H1 (cell line): ENCODE results near the gene APOL1. TPM values are rescaled to one million over a fixed set of nuclear protein-coding genes. Genes with fewer than 3 reads are reported as not detected.
A peak's percentile ranks its signal among the peaks of the same experiment; 100 is the strongest.

ENCODE experiments used
- CTCF ChIA-PET: fragments of 300-600 bp; sonication (Branson Sonifier 250); formaldehyde crosslinking; loops from one replicate; lab custom pipeline; 2021; ENCODE audit not compliant: partially characterized antibody; lab: Charles Lee
- POLR2A ChIA-PET: fragments of 300-600 bp; sonication (Branson Sonifier 250); formaldehyde crosslinking; loops from one replicate; lab custom pipeline; 2021; ENCODE audit warnings: inconsistent platforms; ENCODE audit not compliant: partially characterized antibody; lab: Charles Lee
- DNase-seq, 2 experiments: peaks; one replicate each; pipeline versions ENCODE4 v3.0.0 to v3.0.0-alpha.2; 2010 to 2022; ENCODE audit warnings: low spot score in 2 of 2, low read depth in 1 of 2, mixed read lengths in 1 of 2
- FAIRE-seq: peaks from 2 replicates; lab custom pipeline; 2011; peaks lifted over from hg19 to GRCh38; lab: Jason Lieb, UNC
- H2AFZ ChIP-seq: 2 replicates; pipeline ENCODE4 v1.8.1; 2012; ENCODE audit warnings: low read length, inconsistent platforms
- H2AK5ac ChIP-seq: 2 replicates; pipeline ENCODE4 v1.6.1; 2013; ENCODE audit warnings: low read depth, low read length
- H2BK120ac ChIP-seq: replicated peaks from 2 replicates; pipeline ENCODE3; 2013; ENCODE audit warnings: low read depth, low read length, inconsistent platforms
- H2BK12ac ChIP-seq: 2 replicates; pipeline ENCODE4 v1.6.1; 2013; ENCODE audit warnings: low read depth, low read length
- H2BK15ac ChIP-seq: 2 replicates; pipeline ENCODE4 v1.6.1; 2013; ENCODE audit warnings: low read length
- H2BK20ac ChIP-seq: 2 replicates; pipeline ENCODE4 v1.6.1; 2013; ENCODE audit warnings: low read length
- H2BK5ac ChIP-seq: 2 replicates; pipeline ENCODE4 v1.6.1; 2013; ENCODE audit warnings: low read depth, low read length
- H3K14ac ChIP-seq: 2 replicates; pipeline ENCODE4 v1.6.1; 2013; ENCODE audit warnings: inconsistent platforms; ENCODE audit not compliant: insufficient read length
- H3K18ac ChIP-seq: 2 replicates; pipeline ENCODE4 v1.6.1; 2013; ENCODE audit warnings: low read length; ENCODE audit errors: extremely low read depth
- H3K23ac ChIP-seq: 2 replicates; pipeline ENCODE4 v1.6.1; 2013; ENCODE audit warnings: inconsistent platforms; ENCODE audit not compliant: insufficient read length
- H3K23me2 ChIP-seq: 2 replicates; pipeline ENCODE4 v1.6.1; 2013; ENCODE audit warnings: low read depth, low read length
- H3K27ac ChIP-seq: 2 replicates; pipeline ENCODE4 v1.6.1; 2011; ENCODE audit warnings: low read depth, low read length, inconsistent platforms
- H3K27me3 ChIP-seq, 4 experiments: replicated peaks in 1 of 4; 1 replicate in 1 of 4; 2 replicates in 3 of 4; pipeline versions ENCODE4 v1.6.1 to v1.8.1; 2011 to 2013; ENCODE audit warnings: low read length in 3 of 4, mild to moderate bottlenecking in 3 of 4, inconsistent platforms in 2 of 4, mixed read lengths in 2 of 4, moderate library complexity in 1 of 4; ENCODE audit not compliant: control insufficient read depth in 3 of 4, insufficient read depth in 3 of 4; ENCODE audit errors: extremely low read depth in 1 of 4
- H3K36me3 ChIP-seq, 4 experiments: 2 replicates each; pipeline versions ENCODE4 v1.6.1 to v1.8.1; 2011 to 2013; ENCODE audit warnings: mild to moderate bottlenecking in 4 of 4, low read length in 3 of 4, moderate library complexity in 2 of 4, control low read depth in 1 of 4, inconsistent platforms in 1 of 4; ENCODE audit not compliant: insufficient read depth in 4 of 4, control insufficient read depth in 2 of 4
- H3K4ac ChIP-seq: replicated peaks from 2 replicates; pipeline ENCODE3; 2013; ENCODE audit warnings: low read length, low read depth, mixed read lengths, inconsistent platforms; ENCODE audit not compliant: insufficient read length
- H3K4me1 ChIP-seq, 4 experiments: replicated peaks in 1 of 4; 1 replicate in 1 of 4; 2 replicates in 3 of 4; pipeline versions ENCODE4 v1.6.1 to v1.8.1; 2011 to 2013; ENCODE audit warnings: low read length in 3 of 4, inconsistent platforms in 2 of 4, mixed read lengths in 1 of 4; ENCODE audit not compliant: insufficient read depth in 4 of 4, control insufficient read depth in 3 of 4
- H3K4me2 ChIP-seq, 2 experiments: 2 replicates each; pipeline versions ENCODE4 v1.6.1 to v1.8.1; 2011 to 2013; ENCODE audit warnings: low read depth in 2 of 2, low read length in 2 of 2, control low read depth in 1 of 2, inconsistent platforms in 1 of 2, mild to moderate bottlenecking in 1 of 2; ENCODE audit not compliant: insufficient read depth in 1 of 2
- H3K4me3 ChIP-seq, 4 experiments: fragments of 200-600, 300-600 bp in 1 of 4; sonication (generic), shearing (Covaris generic), sonication (Bioruptor Twin) in 1 of 4; 2 replicates each; pipeline versions ENCODE4 v1.5.1 to v1.8.1; 2011 to 2016; ENCODE audit warnings: low read length in 4 of 4, low read depth in 3 of 4, control low read depth in 2 of 4, inconsistent platforms in 2 of 4, mild to moderate bottlenecking in 2 of 4, mixed read lengths in 1 of 4, moderate library complexity in 1 of 4; ENCODE audit not compliant: insufficient read depth in 2 of 4; ENCODE audit errors: extremely low read depth in 1 of 4
- H3K56ac ChIP-seq: replicated peaks from 2 replicates; pipeline ENCODE3; 2013; ENCODE audit warnings: low read depth, mild to moderate bottlenecking, mixed read lengths, low read length, inconsistent platforms; ENCODE audit not compliant: insufficient read length
- H3K79me1 ChIP-seq: 2 replicates; pipeline ENCODE4 v1.6.1; 2013; ENCODE audit warnings: low read depth, low read length, control low read depth
- H3K79me2 ChIP-seq, 2 experiments: 2 replicates each; pipeline versions ENCODE4 v1.6.1 to v1.8.1; 2012 to 2013; ENCODE audit warnings: low read length in 2 of 2, mild to moderate bottlenecking in 2 of 2, inconsistent platforms in 1 of 2; ENCODE audit not compliant: insufficient read depth in 2 of 2, control insufficient read depth in 1 of 2
- H3K9ac ChIP-seq, 4 experiments: replicated peaks in 1 of 4; 1 replicate in 1 of 4; 2 replicates in 3 of 4; pipeline versions ENCODE4 v1.6.1 to v1.8.1; 2011 to 2013; ENCODE audit warnings: low read depth in 3 of 4, low read length in 3 of 4, control low read depth in 2 of 4, mild to moderate bottlenecking in 2 of 4, moderate library complexity in 2 of 4, inconsistent platforms in 1 of 4; ENCODE audit errors: extremely low read depth in 1 of 4
- H3K9me3 ChIP-seq, 2 experiments: 2 replicates each; pipeline versions ENCODE4 v1.6.1 to v1.8.1; 2012 to 2013; ENCODE audit warnings: mild to moderate bottlenecking in 2 of 2, moderate library complexity in 2 of 2, control low read depth in 1 of 2, inconsistent platforms in 1 of 2, low read depth in 1 of 2, low read length in 1 of 2, mixed read lengths in 1 of 2; ENCODE audit not compliant: insufficient read depth in 2 of 2
- H4K20me1 ChIP-seq, 2 experiments: replicated peaks in 1 of 2; 2 replicates each; pipeline versions ENCODE3 to v1.8.1; 2011 to 2013; ENCODE audit warnings: inconsistent platforms in 2 of 2, low read length in 2 of 2, mild to moderate bottlenecking in 1 of 2; ENCODE audit not compliant: insufficient read depth in 2 of 2, control insufficient read depth in 1 of 2
- H4K5ac ChIP-seq: 2 replicates; pipeline ENCODE4 v1.6.1; 2013; ENCODE audit warnings: low read length, low read depth, mixed read lengths, inconsistent platforms; ENCODE audit not compliant: insufficient read length
- H4K8ac ChIP-seq: 2 replicates; pipeline ENCODE4 v1.8.0; 2013; ENCODE audit warnings: mild to moderate bottlenecking, moderate library complexity, low read length, inconsistent platforms; ENCODE audit not compliant: insufficient read depth; ENCODE audit errors: extremely low read depth
- H4K91ac ChIP-seq: replicated peaks from 2 replicates; pipeline ENCODE3; 2013; ENCODE audit warnings: low read length, mixed read lengths, inconsistent platforms; ENCODE audit not compliant: insufficient read length
- ASH2L ChIP-seq: fragments of 200-600, 300-600 bp; sonication (generic); IDR thresholded peaks from one replicate; pipeline ENCODE4 v1.7.1; 2017; ENCODE audit warnings: low read length
- CBX5 ChIP-seq: fragments of 300-800, 300-1000 bp; sonication (generic); IDR thresholded peaks from 2 replicates; pipeline ENCODE4 v1.7.1; 2016; ENCODE audit warnings: antibody characterized with exemption, low read length, low read depth
- EZH2 ChIP-seq: fragments of 200-600 bp; sonication (generic); IDR thresholded peaks from 2 replicates; pipeline ENCODE4 v1.7.1; 2012; ENCODE audit warnings: low read depth, mild to moderate bottlenecking, moderate library complexity, low read length, inconsistent platforms; ENCODE audit not compliant: severe bottlenecking
- KDM1A ChIP-seq: fragments of 200-600, 300-600 bp; sonication (generic); IDR thresholded peaks from 2 replicates; pipeline ENCODE4 v1.7.1; 2016; ENCODE audit warnings: mild to moderate bottlenecking, low read length, borderline replicate concordance
- SP1 ChIP-seq: IDR thresholded peaks from 2 replicates; pipeline ENCODE4 v1.6.1; 2011; ENCODE audit warnings: low read depth, low read length
- SUZ12 ChIP-seq: fragments of 200-600 bp; sonication (generic); IDR thresholded peaks from 2 replicates; pipeline ENCODE4 v1.6.1; 2012; ENCODE audit warnings: mild to moderate bottlenecking, inconsistent platforms, low read length, moderate library complexity, mixed read lengths
- USF2 ChIP-seq: IDR thresholded peaks from 2 replicates; pipeline ENCODE4 v1.6.1; 2011; ENCODE audit warnings: low read length, improper control_type of control experiment
- WGBS, 2 experiments: shearing (Covaris generic) in 1 of 2; methylation state at CpG; one replicate each; pipeline versions ENCODE4 v1.1.6 to v1.1.7; 2013 to 2015; ENCODE audit warnings: low lambda C conversion rate in 2 of 2, mixed read lengths in 2 of 2, inconsistent platforms in 1 of 2, low coverage in 1 of 2, missing lambda C conversion rate in 1 of 2; ENCODE audit not compliant: insufficient replicate concordance in 2 of 2, insufficient coverage in 1 of 2, insufficient read length in 1 of 2; ENCODE audit errors: extremely low coverage in 1 of 2, missing lambda C conversion rate in 1 of 2; 5-methylcytosine and 5-hydroxymethylcytosine counted together
- polyA plus RNA-seq, 7 experiments: library from polyadenylated mRNA; depleted of rRNA in 3 of 7; stranded (reverse) in 5 of 7; unstranded in 2 of 7; fragments of >200 nt in 5 of 7; fragments of 200-250 nt in 2 of 7; gene quantifications; 1 replicate in 5 of 7; 2 replicates in 1 of 7; 4 replicates in 1 of 7; pipeline versions ENCODE4 v1.2.1 to v1.2.3, GENCODE V29; 2011 to 2013; ENCODE audit warnings: missing spikeins in 2 of 7, mixed read lengths in 2 of 7
- total RNA-seq: library from RNA; stranded (reverse); fragmentation: NEBNext Ultra II Directional; extraction: Animal tissue kit (Norgen Biotek cat#: 25700); gene quantifications from 2 replicates; pipeline ENCODE4 v1.2.1, GENCODE V29; 2021

APOL1 gene
- total and polyA plus RNA-seq, 2 of the 8 experiments (the other 6 are each of a cell fraction or from before 2014, with no cell fraction given) = not detected

DNA sequence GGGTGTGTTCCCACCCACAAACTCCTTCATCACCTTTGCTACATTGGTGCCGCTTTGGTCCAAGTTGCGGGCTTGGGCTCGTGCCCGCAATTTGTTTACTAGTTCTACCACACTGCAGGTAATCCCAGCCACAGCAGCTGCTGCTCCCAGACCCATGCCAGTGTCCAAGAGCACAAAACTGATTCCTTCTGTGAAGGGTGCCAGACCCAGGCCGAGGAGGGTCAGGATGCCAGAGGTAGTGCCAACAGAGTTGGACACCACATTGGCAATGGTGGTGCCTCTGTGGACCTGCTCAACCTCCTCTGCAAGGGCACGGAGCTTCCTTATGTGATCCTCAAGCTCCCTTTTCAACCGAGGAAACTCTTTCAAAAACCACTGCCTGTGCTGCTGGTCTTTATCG lies 25.1 kb upstream of the APOL1 start:
- Histone ChIP-seq H2AFZ (no peak overlapping the region), H3K4me3 (no peak overlapping the region), H3K23me2 (no peaks in the 10 kb centered on the region), H2BK20ac (no peak overlapping the region), H3K4ac (no peak overlapping the region), H3K4me2 (no peak overlapping the region), H3K56ac (no peak overlapping the region), H3K79me1 (no peaks in the 10 kb centered on the region), H3K79me2 (no peaks in the 10 kb centered on the region), H3K4me1 (peaks cover 0 to 3% (median 0%) of the 10 kb centered on the region in 4 experiments; a peak in 1 of 7 replicates), H2BK15ac (no peak overlapping the region), H4K8ac (no peak overlapping the region), H3K23ac (no peak overlapping the region), H4K5ac (no peak overlapping the region)
- no peak for FAIRE-seq
- POLR2A ChIA-PET = interaction anchor here (1.1 to 1.5 kb wide), 3 partner anchors 11 to 50 kb away, joined by 3 to 5 read pairs (median 3); no protein-coding TSS in a partner anchor
- WGBS, 2 experiments = 86% methylated on average over 7 of the region's 8 CpGs; no CpG with 5 or more reads in 1 of the 2 experiments
- TF ChIP-seq KDM1A = no peak
- TF ChIP-seq SUZ12 = no peak
- no peak for TF ChIP-seq SP1
- TF ChIP-seq ASH2L = no peak
- no peak for TF ChIP-seq CBX5
- no peak for TF ChIP-seq EZH2
- no peak for TF ChIP-seq USF2
- TF ChIP-seq, all 59 proteins: peak for 0
- CTCF ChIA-PET = interaction anchor here (0.9 to 2.8 kb wide), 9 partner anchors 11 to 259 kb away, joined by 3 to 25 read pairs (median 3); partner anchors contain the start of gene APOL2
- Histone ChIP-seq H2BK120ac (no peak overlapping the region), H3K27ac (no peak overlapping the region), H2AK5ac (no peak overlapping the region), H2BK12ac (no peak overlapping the region), H3K14ac (no peak overlapping the region), H3K9ac (no peak overlapping the region; a peak in 1 of 7 replicates), H3K36me3 (peaks cover 0 to 3% (median 0%) of the 10 kb centered on the region in 4 experiments; a peak in 3 of 8 replicates), H3K9me3 (no peaks in the 10 kb centered on the region), H4K20me1 (no peaks in the 10 kb centered on the region), H3K27me3 (no peaks in the 10 kb centered on the region), H3K18ac (no peak overlapping the region), H4K91ac (peak overlapping the region; percentile 17), H2BK5ac (no peak overlapping the region)
- no peak for DNase-seq
